LHCN-M2 (cell line): ENCODE measurements around the gene IQSEC2. TPM values are rescaled to one million over a fixed set of nuclear protein-coding genes. Genes with fewer than 3 reads are reported as not detected.
A peak's percentile ranks its signal among the peaks of the same experiment; 100 is the strongest.

Experiments
- DNase-seq: peaks from one replicate; pipeline ENCODE4 v3.0.0-alpha.2; 2012; ENCODE audit warnings: low read depth
- total RNA-seq: library from RNA; depleted of rRNA; stranded (reverse); fragments of >200 nt; gene quantifications from 2 replicates; pipeline ENCODE4 v1.2.3, GENCODE V29; 2014

The IQSEC2 gene
- total RNA-seq, 1 experiment from 2014 or later = 18.3 TPM

DNA sequence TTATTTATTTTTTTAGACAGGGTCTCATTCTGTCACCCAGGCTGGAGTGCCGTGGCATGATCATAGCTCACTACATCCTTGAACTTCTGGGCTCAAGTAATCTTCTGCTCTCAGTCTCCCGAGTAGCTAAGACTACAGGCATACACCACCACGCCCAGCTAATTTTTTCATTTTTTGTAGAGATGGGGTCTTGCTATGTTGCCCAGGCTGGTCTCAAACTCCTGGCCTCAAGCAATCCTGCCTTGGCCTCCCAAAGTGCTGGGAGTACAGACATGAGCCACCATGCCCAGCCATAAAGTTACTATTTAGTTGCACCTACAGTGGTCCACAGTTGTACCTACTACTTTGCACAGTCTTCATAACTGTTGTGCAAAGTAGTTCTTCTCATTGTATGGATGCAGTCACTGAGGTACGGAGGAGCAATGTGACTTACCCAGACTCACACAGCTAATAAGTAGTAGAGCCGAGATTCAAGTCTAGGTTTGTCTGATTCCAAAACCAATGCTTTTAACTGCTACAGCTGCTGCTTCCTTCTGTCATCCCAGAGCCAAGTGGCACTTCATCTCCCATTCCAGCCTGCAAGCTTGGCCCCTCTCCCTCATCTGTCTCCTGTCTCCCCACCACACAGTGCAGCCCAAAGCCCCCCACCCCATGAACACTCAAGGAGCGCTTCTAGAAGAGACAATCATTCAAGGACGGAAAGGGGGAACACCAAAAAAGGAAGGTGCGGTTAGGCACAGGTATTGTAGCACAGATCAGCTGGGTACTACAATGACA is 24.0 kb upstream of the IQSEC2 start:
- no peak for DNase-seq

DNA sequence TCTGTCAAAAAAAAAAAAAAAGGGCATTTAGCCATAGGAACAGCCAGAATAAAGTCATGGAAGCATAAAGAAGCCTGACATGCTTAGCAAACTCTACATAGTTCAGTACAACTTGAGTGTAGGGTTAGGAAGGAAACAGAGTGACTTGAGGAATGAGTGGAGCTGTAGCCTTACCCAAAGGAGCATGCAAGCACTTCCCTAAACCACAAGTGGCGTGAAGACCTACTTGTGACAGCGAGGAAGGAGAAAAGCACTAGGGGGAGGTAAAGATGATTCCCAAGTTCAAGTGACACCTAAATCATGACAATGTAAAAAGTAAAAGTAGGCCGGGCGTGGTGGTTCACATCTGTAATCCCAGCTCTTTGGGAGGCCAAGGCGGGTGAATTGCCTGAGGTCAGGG is 21.8 kb upstream of the IQSEC2 start:
- DNase-seq = no peak

DNA sequence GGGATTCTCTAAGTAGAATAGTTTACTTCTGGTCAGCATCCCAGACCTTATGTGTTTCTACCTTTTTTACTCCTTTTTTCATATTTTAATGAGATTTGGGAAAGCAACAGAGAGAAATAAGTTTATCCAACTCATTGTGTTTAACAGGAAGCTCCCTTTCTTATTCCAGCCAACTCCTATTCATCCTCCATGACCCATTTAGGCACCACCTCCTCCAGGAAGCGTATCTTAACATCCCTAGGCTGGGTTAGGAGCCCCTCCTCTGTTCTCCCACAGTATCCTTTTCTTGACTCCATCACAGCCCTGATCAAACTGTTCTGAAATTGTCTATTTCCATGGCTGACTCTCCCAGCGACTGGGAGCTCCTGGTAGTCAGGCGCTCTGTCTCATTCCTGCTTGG is 18.8 kb upstream of the IQSEC2 start:
- DNase-seq = no peak

DNA sequence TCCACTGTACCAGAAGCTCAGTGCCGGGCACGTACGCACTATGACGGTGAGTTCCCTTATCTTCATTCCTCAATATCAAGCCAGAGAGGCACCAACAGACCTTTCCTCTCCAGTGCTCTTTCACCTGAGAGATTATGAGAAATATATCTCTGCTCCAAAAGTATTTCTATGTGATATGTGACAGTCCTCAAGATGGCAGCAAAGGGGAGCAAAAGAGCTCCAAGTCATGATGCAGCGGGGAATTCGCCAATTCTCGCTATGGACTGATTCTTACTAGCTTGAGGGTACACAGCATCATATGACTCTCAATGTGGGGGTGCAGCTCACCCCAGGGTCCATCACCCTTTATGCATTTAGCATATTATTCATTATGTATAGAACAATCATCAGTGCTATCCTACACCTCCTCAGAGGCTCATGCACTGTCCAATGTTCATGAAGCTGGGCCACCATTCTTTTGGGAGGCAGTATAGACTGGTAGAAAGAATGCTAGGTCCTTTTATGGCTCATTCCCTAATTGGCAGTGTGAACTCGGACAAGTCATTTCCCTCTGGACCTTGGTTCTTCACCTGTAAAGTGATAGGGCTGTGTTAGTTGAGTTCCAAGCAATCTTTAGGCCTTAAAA is 12.8 kb upstream of the IQSEC2 start:
- no peak for DNase-seq

DNA sequence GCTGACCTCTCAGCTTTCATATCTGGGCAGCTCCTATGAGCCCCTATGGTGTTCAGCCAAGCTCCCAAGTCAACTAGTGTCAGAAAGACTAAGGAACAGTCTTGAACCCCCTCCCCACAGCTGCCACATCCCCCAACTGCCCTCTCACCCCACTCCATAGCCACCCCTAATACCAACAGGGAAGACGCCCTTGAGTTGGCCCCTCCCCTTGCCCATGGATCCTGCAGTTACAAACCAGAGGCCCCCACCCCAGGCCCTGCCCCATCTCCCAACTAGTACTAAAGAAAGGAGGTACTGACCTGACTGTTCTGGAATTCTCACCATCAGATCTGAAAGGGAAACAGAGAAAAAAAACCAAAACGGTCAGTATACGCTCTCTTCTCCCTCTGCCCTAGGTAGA is 10.2 kb upstream of the IQSEC2 start:
- no peak for DNase-seq

DNA sequence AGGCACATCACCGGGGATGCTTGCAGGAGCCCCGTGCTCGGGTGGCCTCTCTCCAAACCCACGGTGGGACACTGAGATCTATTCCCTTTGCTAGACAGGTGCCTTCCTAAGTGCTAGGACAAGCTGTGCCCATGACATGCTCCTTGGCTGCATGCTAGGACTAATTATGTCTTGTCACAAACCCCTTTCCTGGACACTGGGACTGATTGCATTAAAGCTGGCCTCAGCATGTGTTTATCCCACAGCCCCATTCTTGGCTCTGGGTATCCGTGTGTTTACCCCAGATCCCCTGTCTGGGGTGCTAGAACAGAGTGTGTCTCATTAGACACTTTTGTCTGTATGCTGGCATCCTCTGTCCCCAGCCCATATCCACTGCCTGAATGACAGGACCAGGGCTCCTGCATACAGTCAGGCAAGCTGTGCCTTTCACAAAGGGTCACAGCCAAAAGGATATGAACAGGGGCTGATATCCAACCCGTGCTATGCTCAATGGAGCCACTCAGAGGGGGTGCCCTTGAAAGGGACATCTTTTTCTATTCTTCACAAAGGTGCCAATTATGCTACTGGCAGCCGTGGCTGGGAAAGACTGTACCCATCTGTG is 9.2 kb upstream of the IQSEC2 start:
- no peak for DNase-seq

DNA sequence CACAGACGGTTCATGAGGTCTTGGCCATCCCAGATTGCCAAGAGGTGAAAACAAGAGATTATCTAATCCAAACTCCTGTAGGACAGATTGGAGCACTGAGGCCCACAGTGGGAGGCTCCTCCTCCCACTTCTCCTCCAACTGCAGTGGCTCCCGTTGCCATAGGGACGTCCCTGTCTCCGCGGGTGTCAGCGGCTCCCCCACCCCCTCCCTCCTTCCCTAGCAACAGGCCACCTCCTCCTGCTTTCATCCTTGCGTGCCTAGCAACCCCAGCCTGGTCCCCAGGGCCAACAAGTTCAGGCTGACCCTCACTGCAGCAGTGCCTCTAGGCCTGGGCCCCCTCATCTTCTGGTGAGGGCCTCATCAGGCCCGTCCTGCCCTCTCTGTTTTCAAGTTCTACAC is 6.8 kb upstream of the IQSEC2 start:
- peak; percentile 26 for DNase-seq

DNA sequence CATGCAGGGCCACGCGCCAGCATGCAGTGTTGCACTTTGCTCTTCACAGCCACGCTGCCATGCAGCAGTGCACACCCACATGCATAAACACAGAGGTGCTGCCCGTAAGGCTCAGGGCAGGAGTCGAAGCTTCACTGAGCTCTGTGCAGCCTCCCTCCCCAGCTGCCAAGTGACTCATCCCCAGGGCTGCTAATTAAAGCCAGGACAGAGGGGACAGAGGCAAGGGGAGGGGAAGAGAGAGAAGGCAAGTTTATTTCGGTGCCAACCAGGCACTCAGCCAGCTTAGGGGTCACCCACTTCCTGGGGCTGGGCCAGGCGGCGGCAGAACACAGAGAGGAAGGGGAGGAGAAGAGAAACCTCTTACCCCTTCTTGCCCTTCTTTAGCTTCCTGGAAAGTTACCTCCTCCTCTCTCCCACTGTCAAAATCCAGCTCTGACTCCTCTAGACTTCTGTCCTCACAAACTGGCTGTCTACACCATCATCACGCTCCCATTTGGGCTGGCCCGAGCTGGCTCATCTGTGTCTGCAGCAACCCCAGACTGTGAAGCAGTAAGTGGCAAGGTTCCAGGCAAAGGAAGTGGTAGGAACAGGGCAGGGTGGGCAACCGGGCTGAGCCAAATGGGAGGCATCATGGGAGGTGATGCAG is 6.2 kb upstream of the IQSEC2 start:
- peak; percentile 75 for DNase-seq

DNA sequence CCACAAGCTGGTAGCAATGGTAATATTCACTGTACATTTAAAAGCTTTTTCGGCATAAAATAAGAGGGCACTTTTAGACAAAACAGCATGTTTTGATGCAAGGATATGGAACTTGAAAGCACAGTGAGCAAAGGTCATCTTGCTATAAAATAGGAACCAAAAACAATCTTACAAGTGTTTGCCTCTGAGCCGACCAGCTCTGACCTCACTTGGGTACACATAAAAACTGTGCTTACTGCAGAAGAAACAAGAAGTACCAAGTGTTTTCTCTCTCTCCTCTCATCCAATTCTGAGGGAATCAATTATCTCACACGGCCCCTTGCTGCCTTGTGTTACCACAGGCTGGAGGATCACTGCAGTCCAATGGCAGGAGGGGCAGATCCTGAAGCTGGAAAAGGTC is 4.8 kb upstream of the IQSEC2 start:
- no peak for DNase-seq

DNA sequence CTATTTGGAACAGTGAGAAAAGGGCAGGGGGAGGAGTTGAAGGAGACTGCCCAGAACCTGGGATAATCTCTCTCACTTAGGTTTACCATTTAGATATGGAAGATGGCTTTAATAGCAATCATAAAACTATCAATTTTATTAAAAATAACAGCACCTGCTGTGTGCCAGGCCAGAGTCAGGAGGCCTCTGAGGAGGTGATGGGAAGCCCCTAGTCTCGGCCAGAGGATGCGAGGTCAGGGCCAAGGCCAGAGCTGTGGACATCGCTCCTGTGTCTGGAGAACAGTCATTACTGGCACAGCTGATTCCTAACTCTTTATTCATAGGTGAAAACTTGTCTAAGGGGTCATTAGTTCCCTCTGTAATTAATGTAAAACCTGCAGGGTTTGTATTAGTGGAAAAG is 4.2 kb upstream of the IQSEC2 start:
- DNase-seq = no peak

DNA sequence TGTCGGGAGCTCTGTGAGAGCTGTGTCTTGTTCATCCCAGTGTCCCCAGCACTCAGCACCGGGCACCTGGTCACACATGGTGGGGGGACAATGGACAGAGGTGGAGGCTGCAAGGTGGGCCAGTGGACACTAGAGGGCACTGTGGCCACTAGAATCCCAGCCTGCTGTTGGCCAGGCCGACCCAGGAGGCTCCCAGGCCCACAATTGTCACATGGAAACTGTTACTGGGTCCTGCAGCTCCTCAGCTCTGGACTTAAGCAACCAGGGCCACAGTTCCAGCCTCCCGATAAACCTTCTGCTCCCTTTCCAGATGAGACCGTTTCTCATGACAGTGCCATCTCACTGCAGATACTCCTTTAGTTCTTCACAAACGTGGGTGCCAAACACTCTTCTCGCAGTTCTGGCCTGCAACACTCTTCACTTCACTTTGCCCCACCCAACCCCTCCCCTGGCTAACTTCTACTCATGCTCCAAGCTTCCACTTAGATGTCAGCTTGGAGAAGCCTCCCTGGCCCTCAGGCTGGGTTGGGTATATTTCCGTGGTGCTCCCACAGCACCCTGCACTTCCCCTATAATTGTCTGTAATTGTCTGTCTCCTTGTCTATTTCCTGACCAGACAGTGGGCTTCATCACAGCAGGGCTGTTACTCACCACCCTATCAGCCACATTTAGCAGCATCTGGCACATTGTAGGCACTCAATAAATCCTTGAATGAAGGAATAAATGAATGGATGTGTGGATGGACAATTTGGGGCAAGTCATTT is 3.5 kb upstream of the IQSEC2 start:
- peak; percentile 25 for DNase-seq

DNA sequence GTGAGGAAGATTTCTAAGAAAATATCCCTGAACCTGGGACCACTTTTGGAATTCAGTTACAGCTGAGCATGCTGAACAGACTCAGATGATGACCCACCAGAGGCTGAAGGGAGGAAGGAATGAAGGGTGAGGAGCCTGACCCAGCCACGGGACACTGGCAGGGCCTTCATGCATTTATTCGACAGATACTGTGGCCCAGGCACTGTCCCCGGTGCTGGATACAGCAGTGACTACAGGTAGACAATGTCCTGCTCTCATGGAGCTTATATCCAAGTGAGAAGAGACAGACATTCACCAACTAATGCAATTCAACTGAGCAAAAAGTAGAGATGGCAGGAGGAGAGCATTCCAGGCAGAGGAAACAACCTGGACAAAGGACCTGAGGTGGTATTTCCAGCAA is 2.2 kb upstream of the IQSEC2 start:
- DNase-seq = no peak

DNA sequence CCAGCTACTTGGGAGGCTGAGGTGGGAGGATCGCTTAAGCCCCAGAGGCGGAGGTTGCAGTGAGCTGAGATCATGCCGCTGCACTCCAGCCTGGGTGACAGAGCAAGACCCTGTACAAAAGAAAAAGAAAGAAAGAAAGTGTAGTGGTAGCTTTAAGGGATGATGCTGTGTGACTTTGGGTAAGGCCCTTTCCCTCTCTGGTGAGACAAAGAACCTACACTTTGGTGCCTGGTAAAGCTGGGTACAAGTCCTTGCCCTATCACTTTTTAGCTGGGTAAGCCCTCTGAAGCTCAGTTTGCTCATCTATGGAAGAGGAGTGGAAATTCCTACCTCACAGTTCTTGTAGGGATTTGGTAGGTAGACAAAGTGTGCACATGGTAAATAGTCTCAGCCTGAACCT is 1.7 kb upstream of the IQSEC2 start:
- DNase-seq = no peak

DNA sequence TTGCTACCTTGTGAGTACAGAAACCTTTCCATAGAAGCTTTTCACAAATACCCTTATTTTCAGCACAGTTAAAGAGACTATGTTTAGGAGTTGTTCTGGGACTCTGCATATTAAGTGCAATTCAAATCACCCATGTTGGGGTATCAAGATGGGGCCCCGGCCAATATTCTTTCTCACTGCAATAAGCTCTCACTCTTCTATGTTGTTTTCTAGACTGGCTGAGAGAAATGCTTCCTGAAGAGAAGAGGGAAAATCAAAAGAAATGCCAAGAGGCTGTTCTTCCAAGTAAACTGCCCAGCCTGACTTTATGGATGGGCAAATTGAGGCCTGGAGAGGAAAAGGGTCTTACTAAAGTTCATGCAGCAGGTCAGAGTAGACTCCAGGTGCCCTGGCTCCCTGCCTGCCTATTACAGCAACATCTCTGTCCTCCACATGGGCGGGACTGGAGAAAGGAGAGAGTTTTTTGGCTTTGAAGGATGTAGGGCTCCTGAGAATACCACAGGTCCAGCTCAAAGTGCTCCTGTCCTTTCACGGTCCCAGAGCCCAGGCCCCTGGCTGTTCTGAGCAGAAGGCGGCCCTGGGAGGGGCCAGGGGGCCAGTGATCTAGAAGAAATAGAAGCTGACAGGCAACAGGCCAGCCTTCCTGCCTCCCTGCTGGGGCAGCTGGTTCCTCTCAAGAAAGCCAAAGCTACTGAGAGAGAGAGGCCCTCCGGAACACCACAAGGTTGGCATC is 745 bp upstream of the IQSEC2 start:
- DNase-seq = no peak

DNA sequence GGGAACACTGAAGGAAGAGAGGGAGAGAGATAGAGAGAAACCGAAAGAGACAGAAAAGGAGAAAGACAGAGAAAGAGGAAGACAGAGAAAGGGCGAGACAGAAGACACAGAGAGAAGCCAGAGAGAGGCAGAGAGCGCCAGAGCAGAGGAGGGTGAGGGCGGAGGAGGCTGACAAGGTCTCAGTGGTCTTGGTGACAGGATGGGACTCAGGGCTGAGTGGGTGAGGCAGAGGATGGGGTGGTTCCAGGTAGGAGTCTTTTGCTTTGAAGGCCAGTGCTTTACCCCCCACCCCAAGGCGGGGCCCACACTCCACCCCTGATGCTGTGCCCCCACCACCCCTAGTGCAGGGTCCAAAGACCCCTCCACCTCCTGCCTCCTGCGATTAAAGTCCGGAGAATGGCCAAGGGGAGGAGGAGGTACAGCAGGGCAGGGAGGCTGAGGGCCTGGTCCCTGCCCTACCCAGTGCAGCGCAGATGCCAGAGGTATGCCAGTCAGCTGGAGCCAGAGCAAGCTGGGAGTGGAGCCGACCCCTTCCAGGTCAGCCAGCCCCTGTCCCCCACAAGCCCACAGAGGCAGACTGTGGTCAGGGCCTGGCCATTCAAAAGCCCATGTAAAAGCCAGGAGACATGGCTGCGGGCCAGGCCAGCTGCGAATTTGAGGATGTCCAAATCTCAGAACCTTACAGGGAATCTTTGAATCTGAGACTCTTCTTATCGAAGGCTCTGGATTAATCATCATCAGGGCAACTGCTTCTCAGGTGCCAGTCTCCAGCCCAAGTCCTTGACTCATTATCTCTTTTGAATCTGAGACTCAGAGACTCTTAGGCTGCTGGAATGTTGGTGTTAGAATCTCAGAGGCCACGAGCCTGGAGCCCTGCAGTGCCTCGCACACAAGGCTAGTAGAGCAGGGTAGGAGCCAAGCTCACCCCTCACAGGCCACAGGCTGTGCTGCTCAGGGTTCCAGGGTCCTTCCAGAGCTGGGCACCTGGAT is 758 bp downstream of the IQSEC2 start:
- peak; percentile 42 for DNase-seq

DNA sequence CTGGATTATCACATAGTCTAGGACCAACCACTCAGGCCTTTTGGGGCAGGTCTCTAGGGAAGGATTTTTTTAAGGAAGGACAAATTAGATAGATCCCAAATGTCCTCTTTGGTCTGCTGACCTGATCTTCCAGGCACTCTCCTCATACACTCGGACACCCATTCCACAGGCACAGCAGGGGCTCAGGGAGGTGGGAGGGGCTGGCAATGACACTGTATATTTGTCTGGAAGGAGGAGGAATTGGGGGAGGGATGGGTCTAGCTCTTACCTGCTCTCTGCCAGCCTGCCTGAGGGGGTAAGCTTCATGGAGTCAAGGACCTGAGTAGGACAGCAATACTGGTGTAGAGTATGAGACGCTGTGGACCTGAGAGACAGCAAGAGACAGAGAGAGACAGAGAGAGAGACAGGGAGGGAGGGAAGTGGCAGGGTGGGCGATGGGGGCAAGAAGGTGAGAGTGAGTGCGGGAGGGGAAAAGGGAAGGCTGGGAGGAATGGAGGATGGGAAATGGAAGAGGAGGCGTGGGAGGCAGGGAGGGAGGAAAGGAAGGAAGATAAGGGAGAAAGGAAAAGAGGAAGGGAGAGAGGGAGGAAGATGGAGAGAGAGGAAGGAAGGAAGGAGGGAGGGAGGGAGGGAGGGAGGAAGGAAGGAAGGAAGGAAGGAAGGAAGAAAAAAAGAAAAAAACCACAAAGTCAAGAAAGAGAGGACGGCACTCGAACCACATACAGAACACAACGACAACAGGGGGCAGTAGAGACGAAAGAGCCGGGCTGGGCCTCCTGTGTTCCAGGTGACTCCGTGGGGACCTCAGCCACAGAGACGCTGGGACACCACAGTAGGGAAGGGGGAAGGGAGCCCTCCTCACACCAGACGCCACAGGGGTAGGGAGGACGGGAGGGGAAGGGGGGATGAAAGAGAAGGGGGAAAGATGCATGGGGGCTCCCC is 1.8 kb downstream of the IQSEC2 start:
- DNase-seq = no peak

DNA sequence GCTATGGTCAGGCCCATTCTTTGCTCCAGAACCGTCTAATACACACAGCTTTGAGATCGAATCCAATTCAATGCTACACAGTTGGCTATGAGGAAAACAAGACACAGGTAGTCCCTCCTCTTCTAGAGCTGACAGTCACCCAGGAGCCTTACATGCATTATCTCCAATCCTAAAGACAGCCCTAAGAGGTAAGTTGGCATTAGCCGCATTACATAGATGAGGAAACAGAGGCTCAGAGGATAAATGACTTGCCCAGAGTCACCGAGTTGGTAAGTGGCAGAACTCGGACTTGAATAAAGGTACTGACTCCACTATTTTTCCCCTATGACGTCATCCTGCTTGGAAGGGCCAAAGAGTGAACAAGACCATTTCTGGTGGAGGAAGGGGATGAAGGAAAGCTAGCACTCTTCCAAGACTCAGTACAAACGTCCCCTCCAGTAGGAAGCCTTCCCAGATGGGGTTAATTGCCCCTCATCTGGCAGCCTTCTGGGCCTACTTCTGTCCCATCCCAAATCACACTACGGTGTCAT is 8.5 kb downstream of the IQSEC2 start:
- DNase-seq = no peak

DNA sequence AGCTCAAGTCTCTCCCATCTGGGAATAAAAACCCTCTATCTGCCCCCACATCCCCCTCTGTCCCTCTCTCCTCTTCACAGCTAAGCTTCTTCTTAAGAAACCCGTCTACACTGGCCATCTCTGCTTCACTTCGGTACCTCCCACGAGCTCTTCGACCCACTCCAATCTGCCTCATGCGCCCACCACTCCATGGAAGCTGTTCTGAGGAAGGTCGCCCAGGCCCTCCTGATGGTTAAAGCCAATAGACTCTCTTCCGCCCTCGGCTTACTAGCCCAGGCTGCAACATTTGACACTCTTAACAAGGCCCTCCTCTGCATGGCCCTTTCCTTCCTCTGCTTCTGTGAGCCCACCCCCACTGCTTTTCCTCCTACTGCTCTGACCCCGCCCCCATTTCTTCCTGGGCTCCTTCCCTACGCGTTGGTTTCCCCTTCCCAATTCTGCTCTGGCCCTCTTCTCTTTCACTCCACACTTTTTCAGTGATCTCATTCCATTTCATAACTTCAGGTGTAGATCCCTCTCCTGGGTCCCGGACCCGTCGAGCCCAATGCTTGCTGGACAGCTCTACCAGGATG is 11.8 kb downstream of the IQSEC2 start:
- DNase-seq = no peak
